ENCODE results near the gene ENTPD5. TPM values are rescaled to one million over a fixed set of nuclear protein-coding genes. Genes with fewer than 3 reads are reported as not detected.

Gene ENTPD5
- total and polyA plus RNA-seq, 2 of the 4 experiments (the other 2 are of a cell fraction): 7.3 to 8.1 TPM

DNA sequence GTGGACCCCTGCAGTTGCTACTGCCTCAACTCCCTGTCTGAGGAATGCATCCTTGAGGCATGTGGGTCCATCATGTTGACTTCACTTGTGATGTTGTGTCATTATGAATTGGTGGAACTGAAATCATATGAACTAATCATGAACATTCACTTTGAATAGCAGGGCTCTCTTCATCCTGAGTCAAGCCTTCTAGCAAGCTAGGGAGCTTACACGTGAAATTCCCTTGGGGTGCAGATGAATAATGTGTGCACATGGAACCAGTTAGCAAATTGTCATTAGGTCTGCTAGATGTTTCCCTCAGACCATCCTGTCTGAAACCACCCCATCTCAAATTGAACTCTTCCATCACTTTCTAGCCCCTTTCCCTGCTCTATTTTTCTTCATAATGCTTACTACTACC, 65.4 kb downstream of the ENTPD5 start:
- no peak overlapping the region for H4K91ac ChIP-seq (ENCODE audit: insufficient read depth, low read depth, low read length)
- H4K5ac ChIP-seq (ENCODE audit: low read depth, low read length): no peak overlapping the region
- H2AK5ac ChIP-seq (ENCODE audit: low read depth, low read length): no peak overlapping the region
- intact Hi-C loops (cut with micrococcal nuclease) (no loop called here), dilution Hi-C loops (cut with HindIII; ENCODE audit: low sequenced_read_pairs, unreplicated experiment) (no loop called here), in situ Hi-C loops (cut with MboI; ENCODE audit: low sequenced_read_pairs) (no loop called here)
- H3K9ac ChIP-seq (ENCODE audit: low read depth, low read length): no peak overlapping the region
- H3K9me3 ChIP-seq (ENCODE audit: control insufficient read depth, insufficient read depth, low read length): no peaks in the 10 kb centered on the region
- H3K14ac ChIP-seq (replicated peaks; ENCODE audit: low read depth, low read length): no peak overlapping the region
- no peaks in the 10 kb centered on the region; the same call in 1 of the 2 replicates for H3K4me1 ChIP-seq (ENCODE audit: control insufficient read depth, insufficient read depth, low read length)
- H3K4me3 ChIP-seq (ENCODE audit: insufficient read depth, low read depth, low read length): no peak overlapping the region
- TF ChIP-seq NFE2L2 (IDR thresholded peaks at IDR 0.05; ENCODE audit: low read depth, low read length): no peak
- no peak for TF ChIP-seq MAFK (IDR thresholded peaks at IDR 0.05; ENCODE audit: low read depth, low read length)
- TF ChIP-seq MAZ (IDR thresholded peaks at IDR 0.05; ENCODE audit: borderline replicate concordance, low read depth, low read length): no peak
- TF ChIP-seq RAD21 (IDR thresholded peaks at IDR 0.05; ENCODE audit: low read length): no peak
- TF ChIP-seq CEBPB (IDR thresholded peaks at IDR 0.05; ENCODE audit: low read depth, low read length): no peak
- TF ChIP-seq ELK1 (IDR thresholded peaks at IDR 0.05; ENCODE audit: borderline replicate concordance, low read depth, low read length): no peak
- TF ChIP-seq RCOR1 (IDR thresholded peaks at IDR 0.05; ENCODE audit: insufficient replicate concordance, low read length): no peak
- no peak for TF ChIP-seq USF2 (IDR thresholded peaks at IDR 0.05; ENCODE audit: low read depth, low read length)
- TF ChIP-seq RFX5 (IDR thresholded peaks at IDR 0.05; ENCODE audit: low read depth, low read length): no peak
- no peak for TF ChIP-seq CTCF (conservative IDR thresholded peaks at IDR 0.05; ENCODE audit: low read depth, low read length)
- POLR2A ChIA-PET (ENCODE audit: unreplicated experiment): no interaction called here
- H3K27me3 ChIP-seq (ENCODE audit: control insufficient read depth, insufficient read depth, low read length): no peaks in the 10 kb centered on the region
- no peak overlapping the region for H2BK20ac ChIP-seq (ENCODE audit: low read depth, low read length)
- WGBS, 2 experiments (ENCODE audit: extremely low coverage in 2 of 2, insufficient read length in 1 of 2): no CpG with 5 or more reads among the region's 1 CpG
- H2AK9ac ChIP-seq (replicated peaks; ENCODE audit: low read depth, low read length, poor library complexity): no peak overlapping the region
- CTCF ChIA-PET: no interaction called here
- no peaks in the 10 kb centered on the region for H4K20me1 ChIP-seq (ENCODE audit: insufficient read depth, low read length)
- H3K18ac ChIP-seq (ENCODE audit: low read depth, low read length): no peak overlapping the region
- H3K4me2 ChIP-seq (ENCODE audit: low read depth, low read length): no peak overlapping the region
- BruUV-seq (replicated peaks): no TSS peak
- no peak overlapping the region for H3K27ac ChIP-seq (ENCODE audit: insufficient read depth, low read length)
- H3K36me3 ChIP-seq (ENCODE audit: control insufficient read depth, insufficient read depth, low read length): peaks cover 24% of the 10 kb centered on the region
- H2AFZ ChIP-seq (replicated peaks; ENCODE audit: low read length, poor library complexity): no peak overlapping the region
- H2BK5ac ChIP-seq (ENCODE audit: low read depth, low read length, poor library complexity, severe bottlenecking): no peak overlapping the region
- no peak overlapping the region for H4K8ac ChIP-seq (ENCODE audit: low read depth in 2 of 2, low read length in 2 of 2)
- peaks cover 17 to 29% of the 10 kb centered on the region in 2 experiments for H3K79me1 ChIP-seq (ENCODE audit: low read depth in 1 of 2, low read length in 2 of 2)
- H2BK120ac ChIP-seq (ENCODE audit: low read depth, low read length): no peak overlapping the region
- DNase-seq (no peak), ATAC-seq (ENCODE audit: low read depth) (no peak)
- H3K23ac ChIP-seq (ENCODE audit: low read depth, low read length): no peak overlapping the region
- H3K4ac ChIP-seq (ENCODE audit: low read depth, low read length): no peak overlapping the region
- no peak overlapping the region for H3K56ac ChIP-seq (ENCODE audit: extremely low read depth, insufficient read depth, low read length)
- 0 out of 2 replicates have a peak, but pooled peaks cover 2% of the 10 kb centered on the region for H3K9me1 ChIP-seq (ENCODE audit: insufficient read depth, low read length)
- no peak overlapping the region for H2BK15ac ChIP-seq (ENCODE audit: low read depth, low read length)
